ENCODE data around the gene ZNF511.

DNA sequence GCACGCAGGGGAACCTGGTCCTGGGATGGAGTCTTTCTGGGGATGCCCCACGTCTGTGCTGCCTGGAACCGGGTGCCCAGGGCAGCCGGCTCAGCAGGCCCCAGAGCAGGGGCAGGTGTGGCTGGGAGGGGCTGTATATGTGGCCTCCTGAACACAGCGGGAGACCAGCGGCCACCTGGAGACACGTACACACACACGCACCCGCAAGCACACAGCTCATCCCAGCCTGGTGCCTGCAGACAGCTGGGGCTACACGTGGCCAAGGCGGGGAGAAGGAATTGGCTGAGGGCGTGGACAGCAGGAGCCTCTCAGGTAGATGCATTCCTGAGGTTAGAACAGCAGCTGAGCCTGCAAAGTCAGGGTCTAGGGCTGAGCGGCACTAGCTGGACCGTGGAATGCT, 46.0 kb upstream of the ZNF511 start:
- TF ChIP-seq POLR2A (IDR thresholded peaks at IDR 0.05; ENCODE audit: low read length) (no peak), GATA1 (IDR thresholded peaks at IDR 0.05; ENCODE audit: low read depth, low read length) (no peak)
